IPS-18a (cell line): ENCODE results near the gene ANKRD6.

Source experiments
- H3K27ac ChIP-seq: one replicate; pipeline ENCODE4 v1.5.1; 2013; ENCODE audit warnings: low read length
- H3K27me3 ChIP-seq: one replicate; pipeline ENCODE4 v1.6.1; 2013; ENCODE audit warnings: mild to moderate bottlenecking, low read length; ENCODE audit not compliant: control insufficient read depth, insufficient read depth
- H3K36me3 ChIP-seq: one replicate; pipeline ENCODE4 v1.6.1; 2013; ENCODE audit warnings: low read depth, low read length; ENCODE audit not compliant: control insufficient read depth
- H3K4me1 ChIP-seq: one replicate; pipeline ENCODE4 v1.6.1; 2013; ENCODE audit warnings: low read depth, low read length; ENCODE audit not compliant: control insufficient read depth
- H3K4me3 ChIP-seq: one replicate; pipeline ENCODE4 v1.5.1; 2013; ENCODE audit warnings: low read length
- H3K9ac ChIP-seq: one replicate; pipeline ENCODE4 v1.6.1; 2013; ENCODE audit warnings: mild to moderate bottlenecking, low read length, moderate library complexity
- H3K9me3 ChIP-seq: one replicate; pipeline ENCODE4 v1.6.1; 2013; ENCODE audit warnings: low read depth, low read length; ENCODE audit not compliant: control insufficient read depth

Gene ANKRD6

GRCh38 chr6:89415185-89415584 is 17.8 kb upstream of the ANKRD6 start:
- Histone ChIP-seq H3K27me3 (peaks cover 25% of the 10 kb centered on the region), H3K9me3 (no peaks in the 10 kb centered on the region), H3K4me1 (peaks cover 4% of the 10 kb centered on the region), H3K4me3 (no peak overlapping the region), H3K9ac (no peak overlapping the region), H3K36me3 (no peaks in the 10 kb centered on the region), H3K27ac (no peak overlapping the region)

- no peaks in the 10 kb centered on the region for H3K4me1 ChIP-seq
- H3K4me3 ChIP-seq: no peak overlapping the region
- H3K36me3 ChIP-seq: no peaks in the 10 kb centered on the region
- no peak overlapping the region for H3K9ac ChIP-seq
- no peaks in the 10 kb centered on the region for H3K9me3 ChIP-seq
- H3K27me3 ChIP-seq: peaks cover 21% of the 10 kb centered on the region
- no peak overlapping the region for H3K27ac ChIP-seq
Observed at GRCh38 chr6:89416796-89417195, 16.2 kb upstream of the ANKRD6 start.

- Histone ChIP-seq H3K36me3 (no peaks in the 10 kb centered on the region), H3K27ac (no peak overlapping the region), H3K4me1 (peaks cover 5% of the 10 kb centered on the region), H3K9ac (no peak overlapping the region), H3K27me3 (peaks cover 25% of the 10 kb centered on the region), H3K4me3 (no peak overlapping the region), H3K9me3 (no peaks in the 10 kb centered on the region)
Observed at GRCh38 chr6:89430201-89430962, 2.6 kb upstream of the ANKRD6 start.

- Histone ChIP-seq H3K4me1 (peaks cover 6% of the 10 kb centered on the region), H3K4me3 (peak overlapping the region; percentile 54), H3K36me3 (no peaks in the 10 kb centered on the region), H3K27ac (no peak overlapping the region), H3K27me3 (peaks cover 26% of the 10 kb centered on the region), H3K9ac (peak overlapping the region; percentile 15), H3K9me3 (no peaks in the 10 kb centered on the region)
Observed at GRCh38 chr6:89433252-89434149, 549 bp downstream of the ANKRD6 start.

- peak overlapping the region; percentile 54 for H3K4me3 ChIP-seq
- H3K27me3 ChIP-seq: peaks cover 26% of the 10 kb centered on the region
- no peak overlapping the region for H3K27ac ChIP-seq
- H3K9ac ChIP-seq: no peak overlapping the region
- no peaks in the 10 kb centered on the region for H3K36me3 ChIP-seq
- peaks cover 6% of the 10 kb centered on the region for H3K4me1 ChIP-seq
- no peaks in the 10 kb centered on the region for H3K9me3 ChIP-seq
Observed at GRCh38 chr6:89434150-89434499, 1.2 kb downstream of the ANKRD6 start.

- Histone ChIP-seq H3K9ac (no peak overlapping the region), H3K27me3 (peaks cover 26% of the 10 kb centered on the region), H3K27ac (no peak overlapping the region), H3K36me3 (no peaks in the 10 kb centered on the region), H3K4me3 (no peak overlapping the region), H3K4me1 (peaks cover 6% of the 10 kb centered on the region), H3K9me3 (no peaks in the 10 kb centered on the region)
Observed at GRCh38 chr6:89434954-89435353, 2.0 kb downstream of the ANKRD6 start.

GRCh38 chr6:89436226-89436625 is 3.3 kb downstream of the ANKRD6 start:
- Histone ChIP-seq H3K27ac (no peak overlapping the region), H3K9ac (no peak overlapping the region), H3K4me3 (no peak overlapping the region), H3K27me3 (peaks cover 26% of the 10 kb centered on the region), H3K9me3 (no peaks in the 10 kb centered on the region), H3K36me3 (no peaks in the 10 kb centered on the region), H3K4me1 (peaks cover 3% of the 10 kb centered on the region)

GRCh38 chr6:89438248-89438647 is 5.3 kb downstream of the ANKRD6 start:
- Histone ChIP-seq H3K4me3 (no peak overlapping the region), H3K36me3 (no peaks in the 10 kb centered on the region), H3K9me3 (no peaks in the 10 kb centered on the region), H3K27me3 (peaks cover 21% of the 10 kb centered on the region), H3K27ac (no peak overlapping the region), H3K9ac (no peak overlapping the region), H3K4me1 (peaks cover 3% of the 10 kb centered on the region)

GRCh38 chr6:89439014-89439413 is 6.1 kb downstream of the ANKRD6 start:
- H3K27me3 ChIP-seq: peaks cover 13% of the 10 kb centered on the region
- no peaks in the 10 kb centered on the region for H3K36me3 ChIP-seq
- no peaks in the 10 kb centered on the region for H3K9me3 ChIP-seq
- no peak overlapping the region for H3K9ac ChIP-seq
- H3K4me1 ChIP-seq: peaks cover 3% of the 10 kb centered on the region
- no peak overlapping the region for H3K27ac ChIP-seq
- no peak overlapping the region for H3K4me3 ChIP-seq

- no peak overlapping the region for H3K4me3 ChIP-seq
- H3K9ac ChIP-seq: no peak overlapping the region
- no peak overlapping the region for H3K27ac ChIP-seq
- no peaks in the 10 kb centered on the region for H3K9me3 ChIP-seq
- peaks cover 2% of the 10 kb centered on the region for H3K27me3 ChIP-seq
- H3K36me3 ChIP-seq: no peaks in the 10 kb centered on the region
- H3K4me1 ChIP-seq: peaks cover 2% of the 10 kb centered on the region
Observed at GRCh38 chr6:89440200-89440599, 7.2 kb downstream of the ANKRD6 start.

GRCh38 chr6:89443658-89444057 is 10.7 kb downstream of the ANKRD6 start:
- no peak overlapping the region for H3K4me3 ChIP-seq

More at GRCh38 chr6:89443658-89444057, 10.7 kb downstream of the ANKRD6 start:
- H3K4me1 ChIP-seq: no peaks in the 10 kb centered on the region
- no peaks in the 10 kb centered on the region for H3K27me3 ChIP-seq
- no peak overlapping the region for H3K27ac ChIP-seq
- no peaks in the 10 kb centered on the region for H3K9me3 ChIP-seq
- H3K36me3 ChIP-seq: no peaks in the 10 kb centered on the region
- H3K9ac ChIP-seq: no peak overlapping the region
